IMR-90 (cell line): ENCODE measurements around the gene TCF19. TPM values are rescaled to one million over a fixed set of nuclear protein-coding genes. Genes with fewer than 3 reads are reported as not detected.

Experiments
- ATAC-seq: fragments of 200-7000 bp; cut with Tn5 transposase; 2 replicates; pipeline ENCODE4 v1.9.1; 2020; ENCODE audit warnings: low read depth, mild to moderate bottlenecking, moderate library complexity
- BruUV-seq: library from RNA; stranded (reverse); fragments of 400-500 nt; replicated peaks from 2 replicates; lab custom pipeline; 2021; lab: Mats Ljungman, UMichigan
- CTCF ChIA-PET: fragments of 300-600 bp; formaldehyde crosslinking; extraction: SDS; loops from one replicate; lab custom pipeline; 2021; ENCODE audit warnings: antibody characterized with exemption; lab: Yijun Ruan, JAX
- POLR2A ChIA-PET: fragments of 300-600 bp; sonication (Branson Sonifier 250); formaldehyde crosslinking; loops from one replicate; lab custom pipeline; 2022; ENCODE audit warnings: antibody characterized with exemption; ENCODE audit not compliant: unreplicated experiment; lab: Charles Lee
- DNase-seq: peaks from one replicate; pipeline ENCODE4 v3.0.0; 2013
- H2AFZ ChIP-seq: replicated peaks from 2 replicates; pipeline ENCODE3; 2013; ENCODE audit warnings: low read length, mild to moderate bottlenecking; ENCODE audit not compliant: poor library complexity
- H2AK5ac ChIP-seq: 2 replicates; pipeline ENCODE4 v1.6.1; 2013; ENCODE audit warnings: low read depth, low read length, inconsistent platforms
- H2AK9ac ChIP-seq: replicated peaks from 2 replicates; pipeline ENCODE3; 2013; ENCODE audit warnings: mild to moderate bottlenecking, low read depth, low read length, moderate library complexity; ENCODE audit not compliant: poor library complexity
- H2BK120ac ChIP-seq: 2 replicates; pipeline ENCODE4 v1.6.1; 2013; ENCODE audit warnings: low read depth, low read length, inconsistent platforms
- H2BK15ac ChIP-seq: 3 replicates; pipeline ENCODE4 v1.6.1; 2013; ENCODE audit warnings: low read depth, low read length, inconsistent platforms
- H2BK20ac ChIP-seq: 2 replicates; pipeline ENCODE4 v1.6.1; 2013; ENCODE audit warnings: low read depth, mild to moderate bottlenecking, inconsistent platforms, low read length, moderate library complexity
- H2BK5ac ChIP-seq: 2 replicates; pipeline ENCODE4 v1.6.1; 2013; ENCODE audit warnings: mild to moderate bottlenecking, low read depth, low read length, inconsistent platforms; ENCODE audit not compliant: poor library complexity, severe bottlenecking
- H3K14ac ChIP-seq: replicated peaks from 2 replicates; pipeline ENCODE4 v1.6.1; 2013; ENCODE audit warnings: low read depth, low read length, inconsistent platforms
- H3K18ac ChIP-seq: 2 replicates; pipeline ENCODE4 v1.6.1; 2013; ENCODE audit warnings: low read depth, low read length, control low read depth
- H3K23ac ChIP-seq: 2 replicates; pipeline ENCODE4 v1.6.1; 2013; ENCODE audit warnings: low read depth, low read length, inconsistent platforms
- H3K27ac ChIP-seq: 2 replicates; pipeline ENCODE4 v1.5.1; 2013; ENCODE audit warnings: mild to moderate bottlenecking, control low read depth, low read length; ENCODE audit not compliant: insufficient read depth
- H3K27me3 ChIP-seq: 2 replicates; pipeline ENCODE4 v1.6.1; 2013; ENCODE audit warnings: low read length; ENCODE audit not compliant: control insufficient read depth, insufficient read depth
- H3K36me3 ChIP-seq: 2 replicates; pipeline ENCODE4 v1.6.1; 2013; ENCODE audit warnings: low read length, mixed read lengths; ENCODE audit not compliant: control insufficient read depth, insufficient read depth
- H3K4ac ChIP-seq: 2 replicates; pipeline ENCODE4 v1.6.1; 2013; ENCODE audit warnings: low read depth, low read length, inconsistent platforms
- H3K4me1 ChIP-seq: 2 replicates; pipeline ENCODE4 v1.6.1; 2013; ENCODE audit warnings: low read length, mixed read lengths; ENCODE audit not compliant: control insufficient read depth, insufficient read depth
- H3K4me2 ChIP-seq: 2 replicates; pipeline ENCODE4 v1.6.1; 2013; ENCODE audit warnings: low read depth, mild to moderate bottlenecking, control low read depth, low read length, moderate library complexity
- H3K4me3 ChIP-seq: 2 replicates; pipeline ENCODE4 v1.5.1; 2013; ENCODE audit warnings: low read depth, mild to moderate bottlenecking, control low read depth, low read length, moderate library complexity; ENCODE audit not compliant: insufficient read depth
- H3K56ac ChIP-seq: 2 replicates; pipeline ENCODE4 v1.6.1; 2013; ENCODE audit warnings: low read length, inconsistent platforms; ENCODE audit not compliant: insufficient read depth; ENCODE audit errors: extremely low read depth
- H3K79me1 ChIP-seq, 2 experiments: 2 replicates each; pipeline ENCODE4 v1.6.1; 2013; ENCODE audit warnings: low read length in 2 of 2, inconsistent platforms in 1 of 2, low read depth in 1 of 2
- H3K9ac ChIP-seq: 2 replicates; pipeline ENCODE4 v1.6.1; 2013; ENCODE audit warnings: low read depth, low read length, control low read depth
- H3K9me1 ChIP-seq: 2 replicates; pipeline ENCODE4 v1.6.1; 2013; ENCODE audit warnings: low read length, inconsistent platforms; ENCODE audit not compliant: insufficient read depth
- H3K9me3 ChIP-seq: 2 replicates; pipeline ENCODE4 v1.6.1; 2013; ENCODE audit warnings: low read length; ENCODE audit not compliant: control insufficient read depth, insufficient read depth
- H4K20me1 ChIP-seq: 2 replicates; pipeline ENCODE4 v1.6.1; 2013; ENCODE audit warnings: low read length, inconsistent platforms; ENCODE audit not compliant: insufficient read depth
- H4K5ac ChIP-seq: 2 replicates; pipeline ENCODE4 v1.6.1; 2013; ENCODE audit warnings: mild to moderate bottlenecking, low read depth, low read length, control low read depth
- H4K8ac ChIP-seq, 2 experiments: 2 replicates each; pipeline ENCODE4 v1.6.1; 2013; ENCODE audit warnings: low read depth in 2 of 2, low read length in 2 of 2, control low read depth in 1 of 2, inconsistent platforms in 1 of 2
- H4K91ac ChIP-seq: 2 replicates; pipeline ENCODE4 v1.6.1; 2013; ENCODE audit warnings: low read depth, low read length, inconsistent platforms; ENCODE audit not compliant: insufficient read depth
- BHLHE40 ChIP-seq: fragments of 150-350 bp; IDR thresholded peaks from 2 replicates; pipeline ENCODE4 v1.6.1; 2016; ENCODE audit warnings: mild to moderate bottlenecking, low read depth, low read length
- CHD1 ChIP-seq: IDR thresholded peaks from 2 replicates; pipeline ENCODE4 v1.6.1; 2012; ENCODE audit warnings: low read depth, low read length, improper control_type of control experiment
- FOS ChIP-seq: fragments of 150-350 bp; IDR thresholded peaks from 2 replicates; pipeline ENCODE4 v1.6.1; 2016; ENCODE audit warnings: low read depth, low read length
- MAFK ChIP-seq: IDR thresholded peaks from 2 replicates; pipeline ENCODE4 v1.6.1; 2012; ENCODE audit warnings: low read depth, low read length, improper control_type of control experiment
- MXI1 ChIP-seq: IDR thresholded peaks from 2 replicates; pipeline ENCODE4 v1.6.1; 2012; ENCODE audit warnings: low read depth, mild to moderate bottlenecking, low read length, moderate library complexity, borderline replicate concordance
- NFE2L2 ChIP-seq: fragments of 150-350 bp; IDR thresholded peaks from 2 replicates; pipeline ENCODE4 v1.6.1; 2016; ENCODE audit warnings: low read depth, mild to moderate bottlenecking, low read length
- RAD21 ChIP-seq: IDR thresholded peaks from 2 replicates; pipeline ENCODE4 v1.6.1; 2012; ENCODE audit warnings: low read length, improper control_type of control experiment
- RCOR1 ChIP-seq: IDR thresholded peaks from 2 replicates; pipeline ENCODE4 v1.6.1; 2012; ENCODE audit warnings: mild to moderate bottlenecking, low read length, improper control_type of control experiment; ENCODE audit not compliant: insufficient replicate concordance
- RFX5 ChIP-seq: IDR thresholded peaks from 2 replicates; pipeline ENCODE4 v1.8.0; 2012; ENCODE audit warnings: low read depth, mild to moderate bottlenecking, low read length, moderate library complexity
- WGBS, 2 experiments: methylation state at CpG; one replicate each; pipeline versions ENCODE4 v1.1.5 to v1.1.7; 2013; ENCODE audit warnings: missing lambda C conversion rate in 2 of 2; ENCODE audit not compliant: insufficient read length in 1 of 2; ENCODE audit errors: extremely low coverage in 2 of 2; 5-methylcytosine and 5-hydroxymethylcytosine counted together
- dilution Hi-C: fragments of 300-500 bp; cut with HindIII; formaldehyde crosslinking; loops from one replicate; pipeline ENCODE4 v1.14.3; 2018; ENCODE audit warnings: low sequenced_read_pairs; ENCODE audit not compliant: unreplicated experiment
- in situ Hi-C: fragments of 300-500 bp; cut with MboI; formaldehyde crosslinking; loops from 3 replicates; pipeline ENCODE4 v1.14.3; 2019; ENCODE audit warnings: low sequenced_read_pairs, inconsistent platforms, mixed read lengths
- intact Hi-C: fragments of 100-400 bp; cut with micrococcal nuclease; formaldehyde crosslinking; loops from 2 replicates; pipeline ENCODE4 v1.10.0; 2022
- polyA plus RNA-seq, 3 experiments: library from polyadenylated mRNA; depleted of rRNA; stranded (reverse); fragments of >200 nt; gene quantifications; 2 replicates each; pipeline ENCODE4 v1.2.3, GENCODE V29; 2012; ENCODE audit warnings: low replicate concordance in 1 of 3
- total RNA-seq: library from RNA; depleted of rRNA; stranded (reverse); fragments of >200 nt; gene quantifications from 2 replicates; pipeline ENCODE4 v1.2.3, GENCODE V29; 2012
- TF ChIP-seq, protein P1 (sequence below): fragments of 150-350 bp; IDR thresholded peaks from 2 replicates; pipeline ENCODE4 v1.6.1; 2016; ENCODE audit warnings: low read depth, mild to moderate bottlenecking, low read length, moderate library complexity, borderline replicate concordance
- TF ChIP-seq, protein P2 (sequence below): conservative IDR thresholded peaks from 2 replicates; pipeline ENCODE4 v1.5.1; 2012; ENCODE audit warnings: mild to moderate bottlenecking, low read depth, low read length, improper control_type of control experiment

TCF19 gene
- total and polyA plus RNA-seq, 2 of the 4 experiments (the other 2 are of a cell fraction): 13.1 to 14.2 TPM

DNA sequence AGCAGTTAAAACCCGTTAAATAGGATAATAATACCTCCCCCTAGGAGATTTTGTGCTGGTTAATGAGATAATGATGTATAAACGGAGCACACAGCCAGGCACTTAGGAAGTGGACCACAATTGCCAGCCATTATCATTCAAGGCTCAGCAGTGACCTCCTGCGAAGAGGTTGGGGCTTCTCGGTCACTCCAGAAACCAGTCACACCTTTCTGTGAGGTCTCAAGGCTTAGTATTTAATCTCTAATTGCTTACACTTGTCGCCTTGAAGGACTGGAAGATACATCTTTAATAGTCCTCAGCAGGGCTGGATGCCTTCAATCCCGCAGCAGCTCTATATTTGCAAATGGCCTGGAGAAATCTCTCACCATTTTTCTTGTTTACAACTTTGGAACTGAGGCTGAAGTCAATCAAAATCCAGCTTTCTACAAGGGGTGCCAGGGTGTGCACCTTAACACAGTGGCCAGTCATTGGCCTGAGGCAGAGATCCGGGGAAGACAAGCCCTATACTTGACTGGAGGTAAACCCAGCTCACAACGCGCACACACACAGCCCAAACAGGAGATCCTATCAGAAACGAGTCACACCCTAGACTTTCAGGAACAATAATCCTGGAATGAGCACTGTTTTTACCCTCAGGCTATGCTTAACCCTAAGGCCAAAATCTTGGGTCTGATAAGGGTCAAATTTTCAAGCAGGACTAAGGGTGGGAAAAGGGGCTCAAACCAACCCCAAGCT lies 10.9 kb downstream of the TCF19 start:
- Histone ChIP-seq H3K9me1 (peaks cover 4% of the 10 kb centered on the region; the same call in 1 of the 2 replicates), H3K9ac (no peak overlapping the region), H3K4ac (no peak overlapping the region), H3K4me2 (no peak overlapping the region), H3K27ac (no peak overlapping the region), H4K20me1 (no peaks in the 10 kb centered on the region), H2BK120ac (no peak overlapping the region), H3K56ac (no peak overlapping the region), H2BK15ac (no peak overlapping the region), H3K4me1 (0 out of 2 replicates have a peak, but pooled peaks cover 2% of the 10 kb centered on the region), H4K91ac (no peak overlapping the region), H3K18ac (no peak overlapping the region), H2BK5ac (no peak overlapping the region), H3K4me3 (no peak overlapping the region), H4K8ac (no peak overlapping the region), H2BK20ac (no peak overlapping the region), H4K5ac (no peak overlapping the region), H2AFZ (peak overlapping the region; percentile 2), H2AK9ac (no peak overlapping the region), H3K36me3 (no peaks in the 10 kb centered on the region; the same call in 1 of the 2 replicates), H3K27me3 (no peaks in the 10 kb centered on the region), H2AK5ac (no peak overlapping the region), H3K79me1 (no peaks in the 10 kb centered on the region), H3K23ac (no peak overlapping the region), H3K14ac (no peak overlapping the region), H3K9me3 (no peaks in the 10 kb centered on the region)
- intact Hi-C loops: no loop called here
- TF ChIP-seq NFE2L2: no peak
- TF ChIP-seq MXI1: no peak
- TF ChIP-seq RFX5: no peak
- TF ChIP-seq BHLHE40: no peak
- TF ChIP-seq, protein P1, sequence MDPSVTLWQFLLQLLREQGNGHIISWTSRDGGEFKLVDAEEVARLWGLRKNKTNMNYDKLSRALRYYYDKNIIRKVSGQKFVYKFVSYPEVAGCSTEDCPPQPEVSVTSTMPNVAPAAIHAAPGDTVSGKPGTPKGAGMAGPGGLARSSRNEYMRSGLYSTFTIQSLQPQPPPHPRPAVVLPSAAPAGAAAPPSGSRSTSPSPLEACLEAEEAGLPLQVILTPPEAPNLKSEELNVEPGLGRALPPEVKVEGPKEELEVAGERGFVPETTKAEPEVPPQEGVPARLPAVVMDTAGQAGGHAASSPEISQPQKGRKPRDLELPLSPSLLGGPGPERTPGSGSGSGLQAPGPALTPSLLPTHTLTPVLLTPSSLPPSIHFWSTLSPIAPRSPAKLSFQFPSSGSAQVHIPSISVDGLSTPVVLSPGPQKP: no peak
- TF ChIP-seq MAFK: no peak
- no peak for TF ChIP-seq FOS
- TF ChIP-seq RCOR1: no peak
- no peak for TF ChIP-seq CHD1
- TF ChIP-seq, protein P2, sequence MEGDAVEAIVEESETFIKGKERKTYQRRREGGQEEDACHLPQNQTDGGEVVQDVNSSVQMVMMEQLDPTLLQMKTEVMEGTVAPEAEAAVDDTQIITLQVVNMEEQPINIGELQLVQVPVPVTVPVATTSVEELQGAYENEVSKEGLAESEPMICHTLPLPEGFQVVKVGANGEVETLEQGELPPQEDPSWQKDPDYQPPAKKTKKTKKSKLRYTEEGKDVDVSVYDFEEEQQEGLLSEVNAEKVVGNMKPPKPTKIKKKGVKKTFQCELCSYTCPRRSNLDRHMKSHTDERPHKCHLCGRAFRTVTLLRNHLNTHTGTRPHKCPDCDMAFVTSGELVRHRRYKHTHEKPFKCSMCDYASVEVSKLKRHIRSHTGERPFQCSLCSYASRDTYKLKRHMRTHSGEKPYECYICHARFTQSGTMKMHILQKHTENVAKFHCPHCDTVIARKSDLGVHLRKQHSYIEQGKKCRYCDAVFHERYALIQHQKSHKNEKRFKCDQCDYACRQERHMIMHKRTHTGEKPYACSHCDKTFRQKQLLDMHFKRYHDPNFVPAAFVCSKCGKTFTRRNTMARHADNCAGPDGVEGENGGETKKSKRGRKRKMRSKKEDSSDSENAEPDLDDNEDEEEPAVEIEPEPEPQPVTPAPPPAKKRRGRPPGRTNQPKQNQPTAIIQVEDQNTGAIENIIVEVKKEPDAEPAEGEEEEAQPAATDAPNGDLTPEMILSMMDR: no peak
- TF ChIP-seq RAD21: no peak
- CTCF ChIA-PET: no interaction called here
- in situ Hi-C loops: no loop called here
- BruUV-seq: no TSS peak
- ATAC-seq: no peak
- POLR2A ChIA-PET: no interaction called here
- 68% methylated on average over 6 of the region's 10 CpGs; no CpG with 5 or more reads in 1 of the 2 experiments for WGBS, 2 experiments
- dilution Hi-C loops: no loop called here
- DNase-seq: no peak
